ENCODE results near the gene TACO1. TPM values are rescaled to one million over a fixed set of nuclear protein-coding genes. Genes with fewer than 3 reads are reported as not detected.

Gene TACO1
- total RNA-seq, 1 donor from 2014 or later: 20.9 TPM

GRCh38 chr17:63587770-63588169 is 12.9 kb upstream of the TACO1 start:
- DNase-seq (ENCODE audit: extremely low spot score in 2 of 2): no peak
- intact Hi-C loops (cut with DNase I): no loop called here

GRCh38 chr17:63588797-63589196 is 11.9 kb upstream of the TACO1 start:
- intact Hi-C loops (cut with DNase I): no loop called here
- Histone ChIP-seq H3K36me3 (peaks cover 0 to 56% of the 10 kb centered on the region in 2 donors), H3K9me3 (no peaks in the 10 kb centered on the region), H3K27ac (no peak overlapping the region), H3K27me3 (no peaks in the 10 kb centered on the region), H3K4me1 (no peaks in the 10 kb centered on the region), H3K4me3 (no peak overlapping the region)
- TF ChIP-seq POLR2AphosphoS5 (IDR thresholded peaks at IDR 0.05; ENCODE audit: insufficient read depth in 1 of 2, low read depth in 1 of 2): no peak
- TF ChIP-seq CTCF (IDR thresholded peaks at IDR 0.05): no peak
- TF ChIP-seq POLR2A (IDR thresholded peaks at IDR 0.05): no peak
- no peak for DNase-seq (ENCODE audit: extremely low spot score in 2 of 2)

More at GRCh38 chr17:63587770-63588169, 12.9 kb upstream of the TACO1 start:
- H3K36me3 ChIP-seq: peaks cover 0 to 66% of the 10 kb centered on the region in 2 donors
- no peaks in the 10 kb centered on the region for H3K4me1 ChIP-seq
- H3K27ac ChIP-seq: no peak overlapping the region
- no peak overlapping the region for H3K4me3 ChIP-seq
- no peaks in the 10 kb centered on the region for H3K27me3 ChIP-seq
- TF ChIP-seq POLR2A (IDR thresholded peaks at IDR 0.05): no peak
- no peak for TF ChIP-seq CTCF (IDR thresholded peaks at IDR 0.05)
- no peak for TF ChIP-seq POLR2AphosphoS5 (IDR thresholded peaks at IDR 0.05; ENCODE audit: insufficient read depth in 1 of 2, low read depth in 1 of 2)
- no peaks in the 10 kb centered on the region for H3K9me3 ChIP-seq

- no peak overlapping the region for H3K27ac ChIP-seq
- no peaks in the 10 kb centered on the region for H3K4me1 ChIP-seq
- H3K36me3 ChIP-seq: peaks cover 0 to 49% of the 10 kb centered on the region in 2 donors
- no peaks in the 10 kb centered on the region for H3K27me3 ChIP-seq
- no peaks in the 10 kb centered on the region for H3K9me3 ChIP-seq
- no peak overlapping the region for H3K4me3 ChIP-seq
- DNase-seq (ENCODE audit: extremely low spot score in 2 of 2): no peak
- TF ChIP-seq CTCF (IDR thresholded peaks at IDR 0.05) (no peak), POLR2A (IDR thresholded peaks at IDR 0.05) (no peak), POLR2AphosphoS5 (IDR thresholded peaks at IDR 0.05; ENCODE audit: insufficient read depth in 1 of 2, low read depth in 1 of 2) (no peak)
- intact Hi-C loops (cut with DNase I): loop anchor here (10.0 kb wide), 1 partner anchor 55 kb away; no protein-coding TSS in a partner anchor
Measured at GRCh38 chr17:63589646-63590045, 11.0 kb upstream of the TACO1 start.

- Histone ChIP-seq H3K4me3 (no peak overlapping the region), H3K4me1 (no peaks in the 10 kb centered on the region), H3K27ac (no peak overlapping the region), H3K9me3 (no peaks in the 10 kb centered on the region), H3K27me3 (no peaks in the 10 kb centered on the region), H3K36me3 (peaks cover 0 to 24% of the 10 kb centered on the region in 2 donors)
- no peak for DNase-seq (ENCODE audit: extremely low spot score in 2 of 2)
- intact Hi-C loops (cut with DNase I): loop anchor here (10.0 kb wide), 1 partner anchor 58 kb away; no protein-coding TSS in a partner anchor
- TF ChIP-seq CTCF (IDR thresholded peaks at IDR 0.05) (no peak), POLR2A (IDR thresholded peaks at IDR 0.05) (no peak), POLR2AphosphoS5 (IDR thresholded peaks at IDR 0.05; ENCODE audit: insufficient read depth in 1 of 2, low read depth in 1 of 2) (no peak)
Measured at GRCh38 chr17:63592797-63593196, 7.9 kb upstream of the TACO1 start.

GRCh38 chr17:63595132-63595531 is 5.6 kb upstream of the TACO1 start:
- Histone ChIP-seq H3K36me3 (peaks cover 0 to 5% of the 10 kb centered on the region in 2 donors), H3K27ac (no peak overlapping the region), H3K27me3 (no peaks in the 10 kb centered on the region), H3K4me1 (peaks cover 7% of the 10 kb centered on the region), H3K4me3 (no peak overlapping the region), H3K9me3 (no peaks in the 10 kb centered on the region)
- no peak for DNase-seq (ENCODE audit: extremely low spot score in 2 of 2)
- TF ChIP-seq POLR2A (IDR thresholded peaks at IDR 0.05) (no peak), CTCF (IDR thresholded peaks at IDR 0.05) (no peak), POLR2AphosphoS5 (IDR thresholded peaks at IDR 0.05; ENCODE audit: insufficient read depth in 1 of 2, low read depth in 1 of 2) (no peak)
- intact Hi-C loops (cut with DNase I): loop anchor here (10.0 kb wide), 1 partner anchor 60 kb away; no protein-coding TSS in a partner anchor
